H1 (cell line): Measurements from ENCODE around the gene TRPV4. TPM values are rescaled to one million over a fixed set of nuclear protein-coding genes. Genes with fewer than 3 reads are reported as not detected.

ENCODE experiments used
- CTCF ChIA-PET: fragments of 300-600 bp; sonication (Branson Sonifier 250); formaldehyde crosslinking; loops from one replicate; lab custom pipeline; 2021; ENCODE audit not compliant: partially characterized antibody; lab: Charles Lee
- POLR2A ChIA-PET: fragments of 300-600 bp; sonication (Branson Sonifier 250); formaldehyde crosslinking; loops from one replicate; lab custom pipeline; 2021; ENCODE audit warnings: inconsistent platforms; ENCODE audit not compliant: partially characterized antibody; lab: Charles Lee
- DNase-seq, 2 experiments: peaks; one replicate each; pipeline versions ENCODE4 v3.0.0 to v3.0.0-alpha.2; 2010 to 2022; ENCODE audit warnings: low spot score in 2 of 2, low read depth in 1 of 2, mixed read lengths in 1 of 2
- FAIRE-seq: peaks from 2 replicates; lab custom pipeline; 2011; peaks lifted over from hg19 to GRCh38; lab: Jason Lieb, UNC
- H2AFZ ChIP-seq: 2 replicates; pipeline ENCODE4 v1.8.1; 2012; ENCODE audit warnings: low read length, inconsistent platforms
- H2AK5ac ChIP-seq: 2 replicates; pipeline ENCODE4 v1.6.1; 2013; ENCODE audit warnings: low read depth, low read length
- H2BK120ac ChIP-seq: replicated peaks from 2 replicates; pipeline ENCODE3; 2013; ENCODE audit warnings: low read depth, low read length, inconsistent platforms
- H2BK12ac ChIP-seq: 2 replicates; pipeline ENCODE4 v1.6.1; 2013; ENCODE audit warnings: low read depth, low read length
- H2BK15ac ChIP-seq: 2 replicates; pipeline ENCODE4 v1.6.1; 2013; ENCODE audit warnings: low read length
- H2BK20ac ChIP-seq: 2 replicates; pipeline ENCODE4 v1.6.1; 2013; ENCODE audit warnings: low read length
- H2BK5ac ChIP-seq: 2 replicates; pipeline ENCODE4 v1.6.1; 2013; ENCODE audit warnings: low read depth, low read length
- H3K14ac ChIP-seq: 2 replicates; pipeline ENCODE4 v1.6.1; 2013; ENCODE audit warnings: inconsistent platforms; ENCODE audit not compliant: insufficient read length
- H3K18ac ChIP-seq: 2 replicates; pipeline ENCODE4 v1.6.1; 2013; ENCODE audit warnings: low read length; ENCODE audit errors: extremely low read depth
- H3K23ac ChIP-seq: 2 replicates; pipeline ENCODE4 v1.6.1; 2013; ENCODE audit warnings: inconsistent platforms; ENCODE audit not compliant: insufficient read length
- H3K23me2 ChIP-seq: 2 replicates; pipeline ENCODE4 v1.6.1; 2013; ENCODE audit warnings: low read depth, low read length
- H3K27ac ChIP-seq: 2 replicates; pipeline ENCODE4 v1.6.1; 2011; ENCODE audit warnings: low read depth, low read length, inconsistent platforms
- H3K27me3 ChIP-seq, 4 experiments: replicated peaks in 1 of 4; 1 replicate in 1 of 4; 2 replicates in 3 of 4; pipeline versions ENCODE4 v1.6.1 to v1.8.1; 2011 to 2013; ENCODE audit warnings: low read length in 3 of 4, mild to moderate bottlenecking in 3 of 4, inconsistent platforms in 2 of 4, mixed read lengths in 2 of 4, moderate library complexity in 1 of 4; ENCODE audit not compliant: control insufficient read depth in 3 of 4, insufficient read depth in 3 of 4; ENCODE audit errors: extremely low read depth in 1 of 4
- H3K36me3 ChIP-seq, 4 experiments: 2 replicates each; pipeline versions ENCODE4 v1.6.1 to v1.8.1; 2011 to 2013; ENCODE audit warnings: mild to moderate bottlenecking in 4 of 4, low read length in 3 of 4, moderate library complexity in 2 of 4, control low read depth in 1 of 4, inconsistent platforms in 1 of 4; ENCODE audit not compliant: insufficient read depth in 4 of 4, control insufficient read depth in 2 of 4
- H3K4ac ChIP-seq: replicated peaks from 2 replicates; pipeline ENCODE3; 2013; ENCODE audit warnings: low read length, low read depth, mixed read lengths, inconsistent platforms; ENCODE audit not compliant: insufficient read length
- H3K4me1 ChIP-seq, 4 experiments: replicated peaks in 1 of 4; 1 replicate in 1 of 4; 2 replicates in 3 of 4; pipeline versions ENCODE4 v1.6.1 to v1.8.1; 2011 to 2013; ENCODE audit warnings: low read length in 3 of 4, inconsistent platforms in 2 of 4, mixed read lengths in 1 of 4; ENCODE audit not compliant: insufficient read depth in 4 of 4, control insufficient read depth in 3 of 4
- H3K4me2 ChIP-seq, 2 experiments: 2 replicates each; pipeline versions ENCODE4 v1.6.1 to v1.8.1; 2011 to 2013; ENCODE audit warnings: low read depth in 2 of 2, low read length in 2 of 2, control low read depth in 1 of 2, inconsistent platforms in 1 of 2, mild to moderate bottlenecking in 1 of 2; ENCODE audit not compliant: insufficient read depth in 1 of 2
- H3K4me3 ChIP-seq, 4 experiments: fragments of 200-600, 300-600 bp in 1 of 4; sonication (generic), shearing (Covaris generic), sonication (Bioruptor Twin) in 1 of 4; 2 replicates each; pipeline versions ENCODE4 v1.5.1 to v1.8.1; 2011 to 2016; ENCODE audit warnings: low read length in 4 of 4, low read depth in 3 of 4, control low read depth in 2 of 4, inconsistent platforms in 2 of 4, mild to moderate bottlenecking in 2 of 4, mixed read lengths in 1 of 4, moderate library complexity in 1 of 4; ENCODE audit not compliant: insufficient read depth in 2 of 4; ENCODE audit errors: extremely low read depth in 1 of 4
- H3K56ac ChIP-seq: replicated peaks from 2 replicates; pipeline ENCODE3; 2013; ENCODE audit warnings: low read depth, mild to moderate bottlenecking, mixed read lengths, low read length, inconsistent platforms; ENCODE audit not compliant: insufficient read length
- H3K79me1 ChIP-seq: 2 replicates; pipeline ENCODE4 v1.6.1; 2013; ENCODE audit warnings: low read depth, low read length, control low read depth
- H3K79me2 ChIP-seq, 2 experiments: 2 replicates each; pipeline versions ENCODE4 v1.6.1 to v1.8.1; 2012 to 2013; ENCODE audit warnings: low read length in 2 of 2, mild to moderate bottlenecking in 2 of 2, inconsistent platforms in 1 of 2; ENCODE audit not compliant: insufficient read depth in 2 of 2, control insufficient read depth in 1 of 2
- H3K9ac ChIP-seq, 4 experiments: replicated peaks in 1 of 4; 1 replicate in 1 of 4; 2 replicates in 3 of 4; pipeline versions ENCODE4 v1.6.1 to v1.8.1; 2011 to 2013; ENCODE audit warnings: low read depth in 3 of 4, low read length in 3 of 4, control low read depth in 2 of 4, mild to moderate bottlenecking in 2 of 4, moderate library complexity in 2 of 4, inconsistent platforms in 1 of 4; ENCODE audit errors: extremely low read depth in 1 of 4
- H3K9me3 ChIP-seq, 2 experiments: 2 replicates each; pipeline versions ENCODE4 v1.6.1 to v1.8.1; 2012 to 2013; ENCODE audit warnings: mild to moderate bottlenecking in 2 of 2, moderate library complexity in 2 of 2, control low read depth in 1 of 2, inconsistent platforms in 1 of 2, low read depth in 1 of 2, low read length in 1 of 2, mixed read lengths in 1 of 2; ENCODE audit not compliant: insufficient read depth in 2 of 2
- H4K20me1 ChIP-seq, 2 experiments: replicated peaks in 1 of 2; 2 replicates each; pipeline versions ENCODE3 to v1.8.1; 2011 to 2013; ENCODE audit warnings: inconsistent platforms in 2 of 2, low read length in 2 of 2, mild to moderate bottlenecking in 1 of 2; ENCODE audit not compliant: insufficient read depth in 2 of 2, control insufficient read depth in 1 of 2
- H4K5ac ChIP-seq: 2 replicates; pipeline ENCODE4 v1.6.1; 2013; ENCODE audit warnings: low read length, low read depth, mixed read lengths, inconsistent platforms; ENCODE audit not compliant: insufficient read length
- H4K8ac ChIP-seq: 2 replicates; pipeline ENCODE4 v1.8.0; 2013; ENCODE audit warnings: mild to moderate bottlenecking, moderate library complexity, low read length, inconsistent platforms; ENCODE audit not compliant: insufficient read depth; ENCODE audit errors: extremely low read depth
- H4K91ac ChIP-seq: replicated peaks from 2 replicates; pipeline ENCODE3; 2013; ENCODE audit warnings: low read length, mixed read lengths, inconsistent platforms; ENCODE audit not compliant: insufficient read length
- KDM1A ChIP-seq: fragments of 200-600, 300-600 bp; sonication (generic); IDR thresholded peaks from 2 replicates; pipeline ENCODE4 v1.7.1; 2016; ENCODE audit warnings: mild to moderate bottlenecking, low read length, borderline replicate concordance
- SP4 ChIP-seq: IDR thresholded peaks from 2 replicates; pipeline ENCODE4 v1.6.1; 2012; ENCODE audit warnings: low read length, inconsistent platforms
- WGBS, 2 experiments: shearing (Covaris generic) in 1 of 2; methylation state at CpG; one replicate each; pipeline versions ENCODE4 v1.1.6 to v1.1.7; 2013 to 2015; ENCODE audit warnings: low lambda C conversion rate in 2 of 2, mixed read lengths in 2 of 2, inconsistent platforms in 1 of 2, low coverage in 1 of 2, missing lambda C conversion rate in 1 of 2; ENCODE audit not compliant: insufficient replicate concordance in 2 of 2, insufficient coverage in 1 of 2, insufficient read length in 1 of 2; ENCODE audit errors: extremely low coverage in 1 of 2, missing lambda C conversion rate in 1 of 2; 5-methylcytosine and 5-hydroxymethylcytosine counted together
- polyA plus RNA-seq, 7 experiments: library from polyadenylated mRNA; depleted of rRNA in 3 of 7; stranded (reverse) in 5 of 7; unstranded in 2 of 7; fragments of >200 nt in 5 of 7; fragments of 200-250 nt in 2 of 7; gene quantifications; 1 replicate in 5 of 7; 2 replicates in 1 of 7; 4 replicates in 1 of 7; pipeline versions ENCODE4 v1.2.1 to v1.2.3, GENCODE V29; 2011 to 2013; ENCODE audit warnings: missing spikeins in 2 of 7, mixed read lengths in 2 of 7
- total RNA-seq: library from RNA; stranded (reverse); fragmentation: NEBNext Ultra II Directional; extraction: Animal tissue kit (Norgen Biotek cat#: 25700); gene quantifications from 2 replicates; pipeline ENCODE4 v1.2.1, GENCODE V29; 2021

Gene TRPV4
- total and polyA plus RNA-seq, 2 of the 8 experiments (the other 6 are each of a cell fraction or from before 2014, with no cell fraction given), result 2.1 to 6.2 TPM

DNA sequence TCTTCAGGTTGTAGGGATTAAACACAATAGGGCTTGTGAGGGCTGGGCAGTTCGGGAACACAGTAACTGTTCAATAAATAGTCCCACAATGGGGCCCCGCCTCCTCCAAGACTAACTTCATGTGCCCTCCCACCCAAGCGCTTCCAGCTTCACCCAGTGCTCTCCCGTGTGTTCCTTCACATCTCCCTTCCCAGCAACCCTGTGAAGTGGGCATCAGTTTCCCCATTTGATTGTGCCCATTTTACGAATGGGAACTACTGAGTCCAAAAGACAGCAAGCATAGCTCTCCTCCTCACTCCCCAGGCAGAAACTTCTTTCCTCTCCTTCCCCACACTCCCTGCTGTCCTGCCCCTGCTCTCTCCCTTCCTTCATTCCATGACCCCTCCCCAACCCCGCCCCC lies 6.2 kb upstream of the TRPV4 start:
- Histone ChIP-seq H3K4me1 (peaks cover 0 to 7% (median 4%) of the 10 kb centered on the region in 4 experiments; a peak in 4 of 7 replicates), H4K91ac (no peak overlapping the region), H3K23me2 (no peaks in the 10 kb centered on the region), H3K79me2 (no peaks in the 10 kb centered on the region), H3K4me2 (no peak overlapping the region), H3K14ac (no peak overlapping the region), H4K20me1 (no peaks in the 10 kb centered on the region), H3K79me1 (no peaks in the 10 kb centered on the region), H3K56ac (no peak overlapping the region), H2BK5ac (no peak overlapping the region), H3K36me3 (no peaks in the 10 kb centered on the region), H2BK20ac (no peak overlapping the region), H3K4me3 (no peak overlapping the region), H3K9me3 (no peaks in the 10 kb centered on the region), H3K9ac (no peak overlapping the region), H3K4ac (no peak overlapping the region), H3K27me3 (no peaks in the 10 kb centered on the region), H2BK12ac (no peak overlapping the region), H2BK120ac (no peak overlapping the region), H4K8ac (no peak overlapping the region), H4K5ac (no peak overlapping the region), H2BK15ac (no peak overlapping the region), H3K18ac (no peak overlapping the region), H2AK5ac (0 out of 2 replicates have a peak overlapping the region, but pooled peaks have one; percentile 24), H3K23ac (no peak overlapping the region), H3K27ac (no peak overlapping the region), H2AFZ (no peak overlapping the region)
- POLR2A ChIA-PET, result no interaction called here
- TF ChIP-seq SP4, result no peak
- TF ChIP-seq KDM1A, result peak; percentile 70; the same call in 1 of the 2 replicates
- no peak for FAIRE-seq
- WGBS, 2 experiments, result 86% methylated on average over 4 of the region's 6 CpGs; no CpG with 5 or more reads in 1 of the 2 experiments
- CTCF ChIA-PET, result interaction anchor here (0.9 to 10.9 kb wide), 5 partner anchors 7 to 87 kb away, joined by 3 to 183 read pairs (median 4); partner anchors contain the start of gene TRPV4
- no peak for DNase-seq
